HFF-Myc (cell line): Measurements from ENCODE around the gene TPD52L2.
A peak's percentile ranks its signal among the peaks of the same experiment; 100 is the strongest.

Experiments
- DNase-seq: peaks from one replicate; pipeline ENCODE4 v3.0.0-alpha.2; 2011; ENCODE audit warnings: low read depth; ENCODE audit errors: extremely low read depth
- H3K4me3 ChIP-seq: replicated peaks from 2 replicates; pipeline ENCODE4 v1.5.1; 2011; ENCODE audit warnings: low read depth, mild to moderate bottlenecking, control low read depth, low read length
- TF ChIP-seq, protein P1 (sequence below): IDR thresholded peaks from 2 replicates; pipeline ENCODE4 v1.5.1; 2012; ENCODE audit warnings: mild to moderate bottlenecking, low read depth, low read length, control low read depth; ENCODE audit errors: missing control alignments

TPD52L2 gene

DNA sequence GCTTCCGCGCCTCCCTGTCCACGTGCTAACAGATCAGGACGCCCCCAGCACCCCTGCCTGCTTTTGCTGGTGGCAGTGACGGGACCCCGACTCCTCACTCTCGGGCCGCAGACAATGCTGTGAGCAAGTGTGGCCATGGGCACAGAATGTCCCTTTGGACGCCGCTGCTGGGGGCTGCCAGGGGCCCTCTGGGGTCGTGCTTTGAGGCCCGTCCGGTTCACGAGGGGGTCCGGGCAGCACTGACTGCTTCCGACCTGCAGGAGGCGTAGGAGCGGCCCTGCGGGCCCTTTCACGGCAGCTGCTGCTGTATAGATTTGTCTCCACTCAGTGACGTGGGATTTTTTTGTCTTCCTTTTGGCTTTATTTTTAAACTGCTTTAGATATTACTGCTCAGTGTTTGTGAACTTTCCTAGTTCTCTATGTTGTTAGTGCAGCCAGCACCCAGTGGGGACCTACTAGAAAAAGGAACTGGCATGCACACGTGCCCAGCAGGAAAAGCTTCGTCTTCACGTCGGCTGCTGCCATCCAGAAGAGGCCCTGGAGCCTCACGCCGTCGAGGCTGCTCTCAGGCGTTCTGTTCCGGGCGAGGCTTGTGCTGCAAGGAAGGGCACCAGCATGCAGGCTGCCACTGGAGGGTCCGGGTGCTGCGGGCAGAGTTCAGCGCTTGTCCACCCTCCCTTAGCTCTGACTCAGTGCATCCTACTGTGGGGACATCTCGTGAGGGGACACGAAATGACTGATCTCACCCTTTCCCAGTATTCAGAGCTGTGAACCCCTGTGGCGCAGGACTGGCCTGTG is 69.4 kb downstream of the TPD52L2 start:
- DNase-seq: no peak
- H3K4me3 ChIP-seq: no peak overlapping the region
- TF ChIP-seq, protein P1, sequence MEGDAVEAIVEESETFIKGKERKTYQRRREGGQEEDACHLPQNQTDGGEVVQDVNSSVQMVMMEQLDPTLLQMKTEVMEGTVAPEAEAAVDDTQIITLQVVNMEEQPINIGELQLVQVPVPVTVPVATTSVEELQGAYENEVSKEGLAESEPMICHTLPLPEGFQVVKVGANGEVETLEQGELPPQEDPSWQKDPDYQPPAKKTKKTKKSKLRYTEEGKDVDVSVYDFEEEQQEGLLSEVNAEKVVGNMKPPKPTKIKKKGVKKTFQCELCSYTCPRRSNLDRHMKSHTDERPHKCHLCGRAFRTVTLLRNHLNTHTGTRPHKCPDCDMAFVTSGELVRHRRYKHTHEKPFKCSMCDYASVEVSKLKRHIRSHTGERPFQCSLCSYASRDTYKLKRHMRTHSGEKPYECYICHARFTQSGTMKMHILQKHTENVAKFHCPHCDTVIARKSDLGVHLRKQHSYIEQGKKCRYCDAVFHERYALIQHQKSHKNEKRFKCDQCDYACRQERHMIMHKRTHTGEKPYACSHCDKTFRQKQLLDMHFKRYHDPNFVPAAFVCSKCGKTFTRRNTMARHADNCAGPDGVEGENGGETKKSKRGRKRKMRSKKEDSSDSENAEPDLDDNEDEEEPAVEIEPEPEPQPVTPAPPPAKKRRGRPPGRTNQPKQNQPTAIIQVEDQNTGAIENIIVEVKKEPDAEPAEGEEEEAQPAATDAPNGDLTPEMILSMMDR: peak; percentile 36

DNA sequence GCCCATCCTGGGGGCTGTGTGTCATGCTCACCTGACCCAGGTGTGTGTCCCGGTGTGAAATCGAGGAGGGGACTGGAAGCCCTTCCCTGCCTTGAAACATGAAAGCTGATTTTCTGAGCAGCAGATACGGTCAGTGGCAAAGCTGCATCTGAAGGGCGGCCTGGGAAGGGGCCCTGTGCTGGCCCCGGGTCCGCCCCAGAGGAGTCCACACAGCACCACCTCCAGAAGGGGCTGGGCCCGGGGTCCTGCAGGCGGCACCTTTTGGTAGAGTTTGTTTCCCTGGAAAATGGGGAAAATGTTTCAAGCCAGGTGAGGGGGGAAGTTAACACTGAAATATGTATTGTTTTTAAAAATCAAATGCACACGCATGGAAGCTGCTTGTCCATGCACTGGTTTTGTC is 70.4 kb downstream of the TPD52L2 start:
- H3K4me3 ChIP-seq: no peak overlapping the region
- TF ChIP-seq, protein P1: no peak
- DNase-seq: no peak

DNA sequence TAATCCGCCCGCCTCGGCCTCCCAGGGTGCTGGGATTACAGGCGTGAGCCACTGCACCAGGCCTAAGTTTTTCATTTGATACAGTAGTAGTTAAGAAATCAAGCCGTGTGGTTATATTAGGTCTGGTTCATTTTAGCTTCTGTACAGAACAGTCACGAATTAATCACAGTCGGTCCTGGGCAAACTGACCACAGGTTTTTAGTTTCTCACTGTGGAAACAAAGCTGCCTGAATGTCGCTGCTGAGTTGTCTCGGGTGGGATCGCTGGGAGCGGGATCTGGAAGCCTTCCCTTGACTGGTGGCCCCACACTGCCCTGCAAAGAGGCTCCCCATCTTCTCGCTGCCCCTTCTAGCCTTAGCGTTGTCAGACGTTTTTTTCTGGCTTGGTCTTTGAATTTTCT is 72.5 kb downstream of the TPD52L2 start:
- TF ChIP-seq, protein P1: no peak
- H3K4me3 ChIP-seq: no peak overlapping the region
- DNase-seq: no peak

DNA sequence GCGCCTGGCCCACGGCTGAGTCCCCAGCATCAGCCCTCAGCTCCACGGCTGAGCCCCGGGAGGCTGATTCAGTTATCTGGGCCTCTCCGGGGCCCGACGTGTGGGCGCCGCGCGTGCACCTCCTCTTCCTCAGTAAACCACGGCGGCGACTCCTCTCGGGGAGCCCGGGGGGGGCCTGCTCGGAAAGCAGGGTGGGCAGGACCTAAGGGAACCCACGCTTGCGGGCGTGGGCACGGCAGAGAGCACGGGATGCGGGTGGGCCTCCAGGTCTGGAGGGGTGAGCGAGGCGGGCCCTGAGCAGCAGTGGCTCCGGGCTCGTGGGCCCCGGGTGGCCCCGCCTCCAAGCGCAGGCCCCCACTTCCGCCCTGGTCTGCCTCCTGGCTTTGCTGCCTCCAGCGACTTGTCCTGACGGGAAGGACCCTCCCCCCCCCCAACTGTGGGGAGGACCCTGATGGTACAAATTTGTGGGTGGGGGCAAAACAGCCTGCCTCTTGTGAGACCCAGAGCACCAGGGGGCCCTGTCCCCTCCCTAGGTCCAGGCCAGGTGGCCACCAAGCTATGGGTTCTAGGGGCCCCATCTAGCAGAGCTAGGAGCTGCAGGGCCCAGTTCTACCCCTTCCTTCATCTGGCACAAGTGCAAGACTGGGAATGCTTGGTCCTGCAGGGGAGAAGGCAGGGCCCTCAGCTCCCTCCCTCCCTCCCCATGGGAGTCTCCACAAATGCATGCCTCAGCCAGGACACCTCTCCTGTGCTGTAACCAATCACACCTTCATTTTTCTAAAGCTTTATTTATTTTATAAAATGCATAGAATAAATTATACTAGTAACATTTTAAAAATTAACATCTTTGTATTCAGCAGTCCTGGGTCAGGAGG is 74.2 kb downstream of the TPD52L2 start:
- DNase-seq: no peak
- TF ChIP-seq, protein P1: no peak
- H3K4me3 ChIP-seq: no peak overlapping the region

DNA sequence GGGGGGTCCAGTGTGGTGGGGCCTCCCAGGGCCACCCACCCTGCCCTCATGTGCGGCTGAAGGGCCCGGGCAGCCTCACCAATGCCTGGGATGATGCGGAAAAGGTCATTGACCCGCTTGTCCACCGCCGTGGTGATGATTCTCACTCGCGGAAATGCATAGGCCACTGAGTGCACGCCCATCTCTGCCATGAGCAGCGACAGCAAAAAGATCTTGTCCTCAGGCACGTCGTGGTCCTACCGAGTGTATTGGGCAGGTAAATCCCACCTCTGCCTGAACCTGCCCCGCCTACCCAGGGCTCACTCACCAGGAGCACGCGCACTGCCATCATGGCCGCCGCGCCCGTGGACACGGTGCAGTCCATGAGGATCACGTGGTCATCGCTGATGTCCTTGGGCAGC is 75.0 kb downstream of the TPD52L2 start:
- TF ChIP-seq, protein P1: no peak
- no peak overlapping the region for H3K4me3 ChIP-seq
- DNase-seq: no peak

DNA sequence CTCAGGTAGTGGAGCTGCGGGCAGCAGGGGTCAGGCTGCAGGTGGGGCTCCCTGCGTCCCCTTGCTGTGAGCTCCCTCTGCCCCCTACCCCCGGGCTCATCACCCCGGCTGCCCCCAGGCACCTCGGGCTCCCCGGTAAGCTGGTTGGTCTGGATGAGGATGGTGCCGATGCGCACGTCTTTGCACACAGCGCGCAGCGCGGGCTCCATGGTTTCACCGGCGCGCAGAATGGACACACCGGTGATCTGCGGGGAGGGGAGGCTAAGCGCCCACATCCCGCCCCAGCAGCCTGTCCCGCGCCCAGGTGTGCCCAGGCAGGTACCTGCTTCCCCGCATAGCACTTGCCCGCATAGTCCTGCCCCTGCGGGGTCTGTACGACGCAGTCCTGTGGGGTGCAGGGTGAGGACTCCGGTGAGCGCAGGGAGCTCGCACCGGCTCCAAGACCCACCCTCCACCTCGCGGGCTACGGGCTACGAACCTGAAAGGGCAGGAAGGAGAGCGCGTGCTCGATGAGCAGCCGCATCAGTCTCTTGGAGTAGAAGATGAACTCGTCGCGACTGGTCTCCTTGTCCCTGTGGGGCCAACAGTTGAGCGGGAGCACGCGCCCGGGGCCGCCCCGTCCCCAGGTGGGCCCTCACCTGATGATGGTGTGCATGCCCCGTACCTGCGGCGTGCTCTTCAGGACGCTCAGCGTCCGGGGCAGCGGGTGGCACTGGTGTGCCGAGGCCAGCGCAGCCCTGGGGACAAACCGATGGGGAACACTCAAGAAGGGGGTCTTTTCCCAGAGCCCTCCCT is 75.6 kb downstream of the TPD52L2 start:
- no peak overlapping the region for H3K4me3 ChIP-seq
- TF ChIP-seq, protein P1: no peak
- no peak for DNase-seq
